ENCODE results near the gene TIAM1. TPM values are rescaled to one million over a fixed set of nuclear protein-coding genes. Genes with fewer than 3 reads are reported as not detected.
"Not testable (repeated sequence)": the region's sequence is repeated elsewhere in the genome, so short reads cannot be mapped to it uniquely, and the experiment has no call there.

Gene TIAM1
- total RNA-seq, 1 donor from 2014 or later, result 119 TPM

GRCh38 chr21:31252091-31252490, 92.0 kb downstream of the TIAM1 start:
- Mint-ChIP-seq H3K4me3 (no peak overlapping the region), H3K4me1 (ENCODE audit: low read depth) (peaks cover 1% of the 10 kb centered on the region), H3K36me3 (ENCODE audit: low read depth) (peaks cover 23% of the 10 kb centered on the region), H3K27ac (no peak overlapping the region), H3K9me3 (no peaks in the 10 kb centered on the region), H3K27me3 (ENCODE audit: insufficient read depth) (no peaks in the 10 kb centered on the region)
- no peak for DNase-seq (ENCODE audit: low spot score)
- intact Hi-C loops (cut with micrococcal nuclease), result no loop called here

GRCh38 chr21:31251686-31252085, 92.4 kb downstream of the TIAM1 start:
- DNase-seq (ENCODE audit: low spot score), result no peak
- H3K36me3 Mint-ChIP-seq (ENCODE audit: low read depth), result peaks cover 23% of the 10 kb centered on the region
- H3K4me3 Mint-ChIP-seq, result no peak overlapping the region
- no peak overlapping the region for H3K27ac Mint-ChIP-seq
- H3K9me3 Mint-ChIP-seq, result no peaks in the 10 kb centered on the region
- H3K27me3 Mint-ChIP-seq (ENCODE audit: insufficient read depth), result no peaks in the 10 kb centered on the region
- no peaks in the 10 kb centered on the region for H3K4me1 Mint-ChIP-seq (ENCODE audit: low read depth)
- intact Hi-C loops (cut with micrococcal nuclease), result no loop called here

GRCh38 chr21:31248598-31248997, 95.5 kb downstream of the TIAM1 start:
- intact Hi-C loops (cut with micrococcal nuclease), result no loop called here
- H3K9me3 Mint-ChIP-seq, result peaks cover 21% of the 10 kb centered on the region
- H3K4me3 Mint-ChIP-seq, result no peak overlapping the region
- peaks cover 45% of the 10 kb centered on the region for H3K36me3 Mint-ChIP-seq (ENCODE audit: low read depth)
- DNase-seq (ENCODE audit: low spot score), result no peak
- H3K27ac Mint-ChIP-seq, result no peak overlapping the region
- H3K4me1 Mint-ChIP-seq (ENCODE audit: low read depth), result no peaks in the 10 kb centered on the region
- H3K27me3 Mint-ChIP-seq (ENCODE audit: insufficient read depth), result no peaks in the 10 kb centered on the region

GRCh38 chr21:31243611-31244010, 100.5 kb downstream of the TIAM1 start:
- intact Hi-C loops (cut with micrococcal nuclease), result no loop called here
- Mint-ChIP-seq H3K4me1 (ENCODE audit: low read depth) (peaks cover 3% of the 10 kb centered on the region), H3K27ac (no peak overlapping the region), H3K36me3 (ENCODE audit: low read depth) (peaks cover 66% of the 10 kb centered on the region), H3K27me3 (ENCODE audit: insufficient read depth) (no peaks in the 10 kb centered on the region), H3K9me3 (peaks cover 45% of the 10 kb centered on the region), H3K4me3 (no peak overlapping the region)
- DNase-seq (ENCODE audit: low spot score), result no peak

- no peak overlapping the region for H3K4me3 Mint-ChIP-seq
- H3K36me3 Mint-ChIP-seq (ENCODE audit: low read depth), result peaks cover 49% of the 10 kb centered on the region
- peaks cover 14% of the 10 kb centered on the region for H3K9me3 Mint-ChIP-seq
Observed at GRCh38 chr21:31236528-31236927, 107.5 kb downstream of the TIAM1 start.

GRCh38 chr21:31235671-31236450, 108.2 kb downstream of the TIAM1 start:
- H3K4me3 Mint-ChIP-seq, result no peak overlapping the region
- H3K27me3 Mint-ChIP-seq (ENCODE audit: insufficient read depth), result no peaks in the 10 kb centered on the region
- intact Hi-C loops (cut with micrococcal nuclease), result loop anchor here (5.0 kb wide), 1 partner anchor 56 kb away; no protein-coding TSS in a partner anchor
- H3K4me1 Mint-ChIP-seq (ENCODE audit: low read depth), result peaks cover 35% of the 10 kb centered on the region
- no peak overlapping the region for H3K27ac Mint-ChIP-seq
- no peak for DNase-seq (ENCODE audit: low spot score)
- peaks cover 8% of the 10 kb centered on the region for H3K9me3 Mint-ChIP-seq
- peaks cover 42% of the 10 kb centered on the region for H3K36me3 Mint-ChIP-seq (ENCODE audit: low read depth)

More at GRCh38 chr21:31236528-31236927, 107.5 kb downstream of the TIAM1 start:
- peaks cover 35% of the 10 kb centered on the region for H3K4me1 Mint-ChIP-seq (ENCODE audit: low read depth)
- no peaks in the 10 kb centered on the region for H3K27me3 Mint-ChIP-seq (ENCODE audit: insufficient read depth)
- no peak overlapping the region for H3K27ac Mint-ChIP-seq
- intact Hi-C loops (cut with micrococcal nuclease), result loop anchor here (5.0 kb wide), 1 partner anchor 56 kb away; no protein-coding TSS in a partner anchor
- DNase-seq (ENCODE audit: low spot score), result no peak

- no peak overlapping the region for H3K4me3 Mint-ChIP-seq
- H3K4me1 Mint-ChIP-seq (ENCODE audit: low read depth), result peaks cover 35% of the 10 kb centered on the region
- no peaks in the 10 kb centered on the region for H3K27me3 Mint-ChIP-seq (ENCODE audit: insufficient read depth)
- peaks cover 33% of the 10 kb centered on the region for H3K36me3 Mint-ChIP-seq (ENCODE audit: low read depth)
- no peak overlapping the region for H3K27ac Mint-ChIP-seq
- DNase-seq (ENCODE audit: low spot score), result no peak
- H3K9me3 Mint-ChIP-seq, result no peaks in the 10 kb centered on the region
- intact Hi-C loops (cut with micrococcal nuclease), result loop anchor here (5.0 kb wide), 1 partner anchor 57 kb away; no protein-coding TSS in a partner anchor
Observed at GRCh38 chr21:31234936-31235335, 109.1 kb downstream of the TIAM1 start.

- Mint-ChIP-seq H3K27ac (no peak overlapping the region), H3K36me3 (ENCODE audit: low read depth) (peaks cover 29% of the 10 kb centered on the region), H3K4me3 (no peak overlapping the region), H3K9me3 (no peaks in the 10 kb centered on the region), H3K27me3 (ENCODE audit: insufficient read depth) (no peaks in the 10 kb centered on the region), H3K4me1 (ENCODE audit: low read depth) (peaks cover 37% of the 10 kb centered on the region)
- intact Hi-C loops (cut with micrococcal nuclease), result no loop called here
- DNase-seq (ENCODE audit: low spot score), result no peak
Observed at GRCh38 chr21:31233711-31234110, 110.3 kb downstream of the TIAM1 start.

- no peak for DNase-seq (ENCODE audit: low spot score)
- no peaks in the 10 kb centered on the region for H3K9me3 Mint-ChIP-seq
- peaks cover 26% of the 10 kb centered on the region for H3K36me3 Mint-ChIP-seq (ENCODE audit: low read depth)
- H3K4me1 Mint-ChIP-seq (ENCODE audit: low read depth), result peaks cover 31% of the 10 kb centered on the region
- intact Hi-C loops (cut with micrococcal nuclease), result no loop called here
- H3K27me3 Mint-ChIP-seq (ENCODE audit: insufficient read depth), result no peaks in the 10 kb centered on the region
- H3K27ac Mint-ChIP-seq, result no peak overlapping the region
- H3K4me3 Mint-ChIP-seq, result no peak overlapping the region
Observed at GRCh38 chr21:31232344-31232743, 111.7 kb downstream of the TIAM1 start.

GRCh38 chr21:31230937-31231336, 113.1 kb downstream of the TIAM1 start:
- H3K9me3 Mint-ChIP-seq, result no peaks in the 10 kb centered on the region
- H3K4me3 Mint-ChIP-seq, result no peak overlapping the region
- no peaks in the 10 kb centered on the region for H3K27me3 Mint-ChIP-seq (ENCODE audit: insufficient read depth)
- DNase-seq (ENCODE audit: low spot score), result no peak
- H3K36me3 Mint-ChIP-seq (ENCODE audit: low read depth), result peaks cover 25% of the 10 kb centered on the region
- intact Hi-C loops (cut with micrococcal nuclease), result no loop called here
- H3K4me1 Mint-ChIP-seq (ENCODE audit: low read depth), result peaks cover 18% of the 10 kb centered on the region
- no peak overlapping the region for H3K27ac Mint-ChIP-seq

- H3K27ac Mint-ChIP-seq; intact Hi-C loops (cut with micrococcal nuclease); DNase-seq (ENCODE audit: low spot score); H3K4me1 Mint-ChIP-seq (ENCODE audit: low read depth); H3K27me3 Mint-ChIP-seq (ENCODE audit: insufficient read depth); H3K4me3 Mint-ChIP-seq; H3K9me3 Mint-ChIP-seq: not testable (repeated sequence)
- H3K36me3 Mint-ChIP-seq (ENCODE audit: low read depth), result peaks cover 34% of the 10 kb centered on the region
Observed at GRCh38 chr21:31228723-31229122, 115.3 kb downstream of the TIAM1 start.

GRCh38 chr21:31225713-31226112, 118.3 kb downstream of the TIAM1 start:
- no peaks in the 10 kb centered on the region for H3K9me3 Mint-ChIP-seq
- intact Hi-C loops (cut with micrococcal nuclease), result no loop called here
- H3K27me3 Mint-ChIP-seq (ENCODE audit: insufficient read depth), result no peaks in the 10 kb centered on the region
- no peak overlapping the region for H3K4me3 Mint-ChIP-seq
- no peak for DNase-seq (ENCODE audit: low spot score)
- H3K27ac Mint-ChIP-seq, result no peak overlapping the region
- peaks cover 47% of the 10 kb centered on the region for H3K36me3 Mint-ChIP-seq (ENCODE audit: low read depth)
- peaks cover 9% of the 10 kb centered on the region for H3K4me1 Mint-ChIP-seq (ENCODE audit: low read depth)

GRCh38 chr21:31222142-31222541, 121.9 kb downstream of the TIAM1 start:
- H3K27me3 Mint-ChIP-seq (ENCODE audit: insufficient read depth), result no peaks in the 10 kb centered on the region
- DNase-seq (ENCODE audit: low spot score), result no peak
- intact Hi-C loops (cut with micrococcal nuclease), result no loop called here

More at GRCh38 chr21:31222142-31222541, 121.9 kb downstream of the TIAM1 start:
- H3K27ac Mint-ChIP-seq, result no peak overlapping the region
- peaks cover 50% of the 10 kb centered on the region for H3K36me3 Mint-ChIP-seq (ENCODE audit: low read depth)
- no peaks in the 10 kb centered on the region for H3K9me3 Mint-ChIP-seq
- H3K4me1 Mint-ChIP-seq (ENCODE audit: low read depth), result peaks cover 14% of the 10 kb centered on the region
- H3K4me3 Mint-ChIP-seq, result no peak overlapping the region
